ENCODE data around the gene NRF1. TPM values are rescaled to one million over a fixed set of nuclear protein-coding genes. Genes with fewer than 3 reads are reported as not detected.

NRF1 gene
- total RNA-seq, 2 donors from 2014 or later: 22.9 to 26.4 TPM

- H3K36me3 Mint-ChIP-seq (ENCODE audit: low read depth): peaks cover 45% of the 10 kb centered on the region
These were observed 118.0 kb downstream of the NRF1 start for GRCh38 chr7:129729511-129729910.

GRCh38 chr7:129730159-129730558 is 118.6 kb downstream of the NRF1 start:
- no peaks in the 10 kb centered on the region for H3K9me3 ChIP-seq (ENCODE audit: control insufficient read depth, low read length)

More at GRCh38 chr7:129729511-129729910, 118.0 kb downstream of the NRF1 start:
- Histone ChIP-seq H3K4me1 (ENCODE audit: control insufficient read depth, insufficient read depth, low read length) (peaks cover 4% of the 10 kb centered on the region), H3K4me3 (ENCODE audit: low read length) (no peak overlapping the region), H3K36me3 (ENCODE audit: control insufficient read depth, insufficient read depth, low read length) (peaks cover 56% of the 10 kb centered on the region), H3K27ac (ENCODE audit: low read depth, low read length) (no peak overlapping the region), H3K27me3 (ENCODE audit: control insufficient read depth, insufficient read depth, low read length, poor library complexity, severe bottlenecking) (no peaks in the 10 kb centered on the region), H3K9ac (ENCODE audit: extremely low read depth, low read length, poor library complexity, severe bottlenecking) (no peak overlapping the region), H3K9me3 (ENCODE audit: control insufficient read depth, low read length) (peaks cover 5% of the 10 kb centered on the region)
- no peak overlapping the region for H3K27ac Mint-ChIP-seq
- H3K9me3 Mint-ChIP-seq: no peaks in the 10 kb centered on the region
- no peak overlapping the region for H3K4me3 Mint-ChIP-seq
- WGBS, 2 experiments (ENCODE audit: insufficient coverage in 1 of 2, insufficient read length in 1 of 2): 85 to 94% methylated on average over 1 to 2 of the region's 2 CpGs
- no peaks in the 10 kb centered on the region for H3K27me3 Mint-ChIP-seq (ENCODE audit: insufficient read depth)
- no peak for DNase-seq
- peaks cover 4% of the 10 kb centered on the region for H3K4me1 Mint-ChIP-seq
- no peak for TF ChIP-seq CTCF (conservative IDR thresholded peaks at IDR 0.05)

GRCh38 chr7:129734400-129734799 is 122.9 kb downstream of the NRF1 start:
- no peaks in the 10 kb centered on the region for H3K27me3 Mint-ChIP-seq (ENCODE audit: insufficient read depth)
- H3K4me3 Mint-ChIP-seq: no peak overlapping the region
- no peak overlapping the region for H3K27ac Mint-ChIP-seq
- no peaks in the 10 kb centered on the region for H3K27me3 ChIP-seq (ENCODE audit: control insufficient read depth, insufficient read depth, low read length, poor library complexity, severe bottlenecking)
- TF ChIP-seq CTCF (conservative IDR thresholded peaks at IDR 0.05): no peak
- peaks cover 15% of the 10 kb centered on the region for H3K4me1 Mint-ChIP-seq
- no peak for DNase-seq
- 99 to 100% methylated on average over 3 to 5 of the region's 5 CpGs for WGBS, 2 experiments (ENCODE audit: insufficient coverage in 1 of 2, insufficient read length in 1 of 2)
- no peaks in the 10 kb centered on the region for H3K9me3 Mint-ChIP-seq
- no peak overlapping the region for H3K9ac ChIP-seq (ENCODE audit: extremely low read depth, low read length, poor library complexity, severe bottlenecking)
- H3K27ac ChIP-seq (ENCODE audit: low read depth, low read length): no peak overlapping the region
- H3K36me3 Mint-ChIP-seq (ENCODE audit: low read depth): peaks cover 38% of the 10 kb centered on the region
- H3K4me3 ChIP-seq (ENCODE audit: low read length): no peak overlapping the region
- no peaks in the 10 kb centered on the region for H3K4me1 ChIP-seq (ENCODE audit: control insufficient read depth, insufficient read depth, low read length)
- H3K9me3 ChIP-seq (ENCODE audit: control insufficient read depth, low read length): no peaks in the 10 kb centered on the region
- peaks cover 35% of the 10 kb centered on the region for H3K36me3 ChIP-seq (ENCODE audit: control insufficient read depth, insufficient read depth, low read length)

More at GRCh38 chr7:129730159-129730558, 118.6 kb downstream of the NRF1 start:
- Mint-ChIP-seq H3K27me3 (ENCODE audit: insufficient read depth) (no peaks in the 10 kb centered on the region), H3K36me3 (ENCODE audit: low read depth) (peaks cover 45% of the 10 kb centered on the region), H3K4me3 (no peak overlapping the region), H3K27ac (no peak overlapping the region), H3K9me3 (no peaks in the 10 kb centered on the region), H3K4me1 (peaks cover 4% of the 10 kb centered on the region)
- TF ChIP-seq CTCF (conservative IDR thresholded peaks at IDR 0.05): no peak
- H3K36me3 ChIP-seq (ENCODE audit: control insufficient read depth, insufficient read depth, low read length): peaks cover 55% of the 10 kb centered on the region
- H3K9ac ChIP-seq (ENCODE audit: extremely low read depth, low read length, poor library complexity, severe bottlenecking): no peak overlapping the region
- H3K4me1 ChIP-seq (ENCODE audit: control insufficient read depth, insufficient read depth, low read length): peaks cover 4% of the 10 kb centered on the region
- WGBS, 2 experiments (ENCODE audit: insufficient coverage in 1 of 2, insufficient read length in 1 of 2): 87 to 96% methylated on average over 3 of the region's 3 CpGs
- no peak overlapping the region for H3K27ac ChIP-seq (ENCODE audit: low read depth, low read length)
- DNase-seq: no peak
- H3K4me3 ChIP-seq (ENCODE audit: low read length): no peak overlapping the region
- H3K27me3 ChIP-seq (ENCODE audit: control insufficient read depth, insufficient read depth, low read length, poor library complexity, severe bottlenecking): no peaks in the 10 kb centered on the region

Measured in endodermal cell (in vitro differentiated cells).